CD4-positive, alpha-beta T cell (primary cell): ENCODE results near the gene TBC1D9B. TPM values are rescaled to one million over a fixed set of nuclear protein-coding genes. Genes with fewer than 3 reads are reported as not detected.
A peak's percentile ranks its signal among the peaks of the same experiment; 100 is the strongest.

ENCODE experiments used
- ATAC-seq: fragments of 200-7000 bp; cut with Tn5 transposase; one replicate; pipeline ENCODE4 v1.10.0; 2022; ENCODE audit warnings: mild to moderate bottlenecking; ENCODE audit not compliant: poor library complexity
- CTCF ChIA-PET: fragments of 350-600 bp; sonication (Branson Sonifier 250); formaldehyde crosslinking; loops from one replicate; lab custom pipeline; 2021; ENCODE audit warnings: antibody characterized with exemption, inconsistent platforms; lab: Charles Lee
- POLR2A ChIA-PET: fragments of 350-600 bp; sonication (Branson Sonifier 250); formaldehyde crosslinking; loops from one replicate; lab custom pipeline; 2021; ENCODE audit warnings: antibody characterized with exemption, inconsistent platforms; lab: Charles Lee
- DNase-seq, 14 experiments: peaks; one replicate each; pipeline ENCODE4 v3.0.0-alpha.2; 2013 to 2020; ENCODE audit warnings: mixed read lengths in 2 of 14
- H3K27ac ChIP-seq, 2 donors: one replicate each; pipeline versions ENCODE4 v1.5.1 to v1.7.0; 2013; ENCODE audit warnings: low read length in 2 of 2, low read depth in 1 of 2, mild to moderate bottlenecking in 1 of 2
- H3K27me3 ChIP-seq, 2 experiments: 1 replicate in 1 of 2; 2 replicates in 1 of 2; pipeline versions ENCODE4 v1.6.1 to v1.7.0; 2013; ENCODE audit warnings: low read length in 2 of 2, control low read depth in 1 of 2, mild to moderate bottlenecking in 1 of 2, moderate library complexity in 1 of 2; ENCODE audit not compliant: insufficient read depth in 2 of 2, control insufficient read depth in 1 of 2
- H3K36me3 ChIP-seq: one replicate; pipeline ENCODE4 v1.6.1; 2013; ENCODE audit warnings: low read length, control low read depth; ENCODE audit not compliant: insufficient read depth
- H3K4me1 ChIP-seq: one replicate; pipeline ENCODE4 v1.6.1; 2013; ENCODE audit warnings: low read length, control low read depth; ENCODE audit not compliant: insufficient read depth
- H3K4me3 ChIP-seq: one replicate; pipeline ENCODE4 v1.5.1; 2013; ENCODE audit warnings: mild to moderate bottlenecking, low read length, moderate library complexity
- H3K9me3 ChIP-seq, 2 experiments: 1 replicate in 1 of 2; 2 replicates in 1 of 2; pipeline versions ENCODE4 v1.6.1 to v1.7.0; 2013; ENCODE audit warnings: low read length in 2 of 2, mild to moderate bottlenecking in 2 of 2, control low read depth in 1 of 2, moderate library complexity in 1 of 2; ENCODE audit not compliant: control insufficient read depth in 1 of 2, insufficient read depth in 1 of 2
- H3K27ac Mint-ChIP-seq: one replicate; pipeline ENCODE4 v1.8.0; 2020; ENCODE audit warnings: mixed read lengths
- H3K27me3 Mint-ChIP-seq: one replicate; pipeline ENCODE4 v1.8.0; 2021; ENCODE audit warnings: mixed read lengths
- H3K36me3 Mint-ChIP-seq: one replicate; pipeline ENCODE4 v1.8.0; 2021; ENCODE audit warnings: low read depth, mixed read lengths
- H3K4me1 Mint-ChIP-seq: one replicate; pipeline ENCODE4 v1.8.0; 2021; ENCODE audit warnings: low read depth, mixed read lengths
- H3K4me3 Mint-ChIP-seq: one replicate; pipeline ENCODE4 v1.8.0; 2020; ENCODE audit warnings: mild to moderate bottlenecking, mixed read lengths
- H3K9me3 Mint-ChIP-seq: one replicate; pipeline ENCODE4 v1.8.0; 2020; ENCODE audit warnings: mixed read lengths
- intact Hi-C, 2 experiments: fragments of 100-400 bp; cut with DNase I in 1 of 2; cut with micrococcal nuclease in 1 of 2; formaldehyde crosslinking; loops; one replicate each; pipeline versions ENCODE4 v1.15.1 to v1.9.0; 2023 to 2025; cut with DNase I, micrococcal nuclease
- total RNA-seq, 174 experiments: library from RNA in 2 of 174; stranded (reverse) in 2 of 174; gene quantifications; one replicate each; pipeline ENCODE4 v1.2.3 and lab custom pipeline; 2021 to 2026
- TF ChIP-seq, protein P1 (sequence below): fragments of 200-600 bp; IDR thresholded peaks from one replicate; pipeline ENCODE4 v1.8.0; 2022; ENCODE audit warnings: antibody characterized with exemption, mild to moderate bottlenecking

Gene TBC1D9B
- total RNA-seq, 2 experiments from 2014 or later: 67.5 to 71.8 TPM

DNA sequence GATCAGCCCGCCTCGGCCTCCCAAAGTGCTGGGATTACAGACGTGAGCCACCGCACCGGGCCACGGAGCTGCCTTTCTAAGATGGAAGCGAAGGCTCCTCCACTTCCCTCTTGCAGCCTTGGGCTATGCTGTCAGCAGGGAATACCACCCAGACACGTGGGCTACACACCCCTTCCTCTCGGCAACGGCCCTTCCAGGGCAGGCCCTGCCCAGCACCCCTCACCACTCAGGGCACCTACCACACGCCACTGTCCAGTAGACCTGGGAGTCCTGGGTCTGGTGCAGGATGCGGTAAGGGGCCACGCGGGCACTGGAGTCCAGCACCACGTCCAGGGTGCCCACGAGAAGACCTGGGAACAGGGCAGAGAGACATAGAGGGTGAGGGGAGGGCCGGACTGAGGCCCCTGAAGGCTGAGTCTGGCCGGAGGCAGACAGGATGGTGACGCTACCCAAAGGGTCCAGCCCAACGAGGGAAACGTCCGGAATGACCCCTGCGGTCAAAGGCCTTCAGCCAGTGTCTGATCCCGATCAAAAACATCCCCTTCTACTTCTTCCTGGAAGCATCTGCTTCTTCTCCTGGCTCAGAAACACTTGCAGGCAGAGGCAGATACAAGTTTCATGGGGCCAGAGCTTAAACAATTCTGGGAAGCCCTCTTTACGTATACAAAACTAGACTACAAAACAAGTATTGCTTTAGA lies 3.1 kb downstream of the TBC1D9B start:
- TF ChIP-seq, protein P1, sequence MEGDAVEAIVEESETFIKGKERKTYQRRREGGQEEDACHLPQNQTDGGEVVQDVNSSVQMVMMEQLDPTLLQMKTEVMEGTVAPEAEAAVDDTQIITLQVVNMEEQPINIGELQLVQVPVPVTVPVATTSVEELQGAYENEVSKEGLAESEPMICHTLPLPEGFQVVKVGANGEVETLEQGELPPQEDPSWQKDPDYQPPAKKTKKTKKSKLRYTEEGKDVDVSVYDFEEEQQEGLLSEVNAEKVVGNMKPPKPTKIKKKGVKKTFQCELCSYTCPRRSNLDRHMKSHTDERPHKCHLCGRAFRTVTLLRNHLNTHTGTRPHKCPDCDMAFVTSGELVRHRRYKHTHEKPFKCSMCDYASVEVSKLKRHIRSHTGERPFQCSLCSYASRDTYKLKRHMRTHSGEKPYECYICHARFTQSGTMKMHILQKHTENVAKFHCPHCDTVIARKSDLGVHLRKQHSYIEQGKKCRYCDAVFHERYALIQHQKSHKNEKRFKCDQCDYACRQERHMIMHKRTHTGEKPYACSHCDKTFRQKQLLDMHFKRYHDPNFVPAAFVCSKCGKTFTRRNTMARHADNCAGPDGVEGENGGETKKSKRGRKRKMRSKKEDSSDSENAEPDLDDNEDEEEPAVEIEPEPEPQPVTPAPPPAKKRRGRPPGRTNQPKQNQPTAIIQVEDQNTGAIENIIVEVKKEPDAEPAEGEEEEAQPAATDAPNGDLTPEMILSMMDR: no peak
- POLR2A ChIA-PET: no interaction called here

DNA sequence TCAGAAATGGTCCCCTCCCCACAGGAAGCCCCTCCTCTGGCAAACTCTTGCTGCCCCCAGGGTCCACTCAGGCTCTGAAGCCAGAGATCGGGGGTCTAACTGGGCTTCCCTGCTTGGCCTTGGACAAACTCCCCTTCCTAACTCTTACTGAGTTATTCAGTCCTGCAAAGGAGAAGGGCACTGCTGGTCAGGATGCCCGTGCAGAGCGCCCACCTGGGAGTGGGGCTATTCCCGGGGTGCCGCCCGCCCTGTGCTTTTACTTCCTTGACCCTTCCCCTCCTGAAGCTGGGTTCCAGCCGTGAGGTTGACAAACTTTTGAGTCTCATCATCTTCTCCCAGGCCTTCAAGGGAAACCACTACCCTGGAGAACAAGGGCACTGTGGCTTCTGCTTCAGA lies 4.9 kb downstream of the TBC1D9B start:
- H3K27ac ChIP-seq: no peak overlapping the region
- H3K36me3 ChIP-seq: peaks cover 52% of the 10 kb centered on the region
- ATAC-seq (no peak), DNase-seq (no peak)
- intact Hi-C loops: loop anchor here in 1 of 2 experiments (10.0 kb wide), 1 partner anchor 218 kb away; the partner anchor contains the start of gene CBY3
- ChIA-PET CTCF (no interaction called here), POLR2A (no interaction called here)
- Mint-ChIP-seq H3K27ac (no peak overlapping the region), H3K4me1 (peaks cover 12% of the 10 kb centered on the region), H3K4me3 (no peak overlapping the region), H3K9me3 (no peaks in the 10 kb centered on the region), H3K36me3 (peaks cover 50% of the 10 kb centered on the region), H3K27me3 (no peaks in the 10 kb centered on the region)
- peaks cover 13% of the 10 kb centered on the region for H3K4me1 ChIP-seq
- no peaks in the 10 kb centered on the region for H3K9me3 ChIP-seq
- no peaks in the 10 kb centered on the region for H3K27me3 ChIP-seq
- TF ChIP-seq, protein P1: no peak
- no peak overlapping the region for H3K4me3 ChIP-seq

More for the DNA sequence above, 3.1 kb downstream of the TBC1D9B start:
- Histone ChIP-seq H3K4me3 (no peak overlapping the region), H3K9me3 (no peaks in the 10 kb centered on the region), H3K36me3 (peaks cover 36% of the 10 kb centered on the region), H3K27ac (no peak overlapping the region), H3K4me1 (peaks cover 25% of the 10 kb centered on the region), H3K27me3 (no peaks in the 10 kb centered on the region)
- DNase-seq (no peak), ATAC-seq (no peak)
- Mint-ChIP-seq H3K36me3 (peaks cover 37% of the 10 kb centered on the region), H3K4me1 (peaks cover 20% of the 10 kb centered on the region), H3K4me3 (peak overlapping the region; percentile 6), H3K9me3 (no peaks in the 10 kb centered on the region), H3K27ac (no peak overlapping the region), H3K27me3 (no peaks in the 10 kb centered on the region)
- intact Hi-C loops: loop anchor here (5.0 to 10.0 kb wide), 5 partner anchors 168 to 593 kb away; partner anchors contain the start of genes CBY3 (in 1 of the 2), MAML1 (in 1 of the 2) and RNF130 (in 1 of the 2)
- CTCF ChIA-PET: interaction anchor here (5.9 kb wide), 1 partner anchor 103 kb away, joined by 27 read pairs; no protein-coding TSS in a partner anchor

DNA sequence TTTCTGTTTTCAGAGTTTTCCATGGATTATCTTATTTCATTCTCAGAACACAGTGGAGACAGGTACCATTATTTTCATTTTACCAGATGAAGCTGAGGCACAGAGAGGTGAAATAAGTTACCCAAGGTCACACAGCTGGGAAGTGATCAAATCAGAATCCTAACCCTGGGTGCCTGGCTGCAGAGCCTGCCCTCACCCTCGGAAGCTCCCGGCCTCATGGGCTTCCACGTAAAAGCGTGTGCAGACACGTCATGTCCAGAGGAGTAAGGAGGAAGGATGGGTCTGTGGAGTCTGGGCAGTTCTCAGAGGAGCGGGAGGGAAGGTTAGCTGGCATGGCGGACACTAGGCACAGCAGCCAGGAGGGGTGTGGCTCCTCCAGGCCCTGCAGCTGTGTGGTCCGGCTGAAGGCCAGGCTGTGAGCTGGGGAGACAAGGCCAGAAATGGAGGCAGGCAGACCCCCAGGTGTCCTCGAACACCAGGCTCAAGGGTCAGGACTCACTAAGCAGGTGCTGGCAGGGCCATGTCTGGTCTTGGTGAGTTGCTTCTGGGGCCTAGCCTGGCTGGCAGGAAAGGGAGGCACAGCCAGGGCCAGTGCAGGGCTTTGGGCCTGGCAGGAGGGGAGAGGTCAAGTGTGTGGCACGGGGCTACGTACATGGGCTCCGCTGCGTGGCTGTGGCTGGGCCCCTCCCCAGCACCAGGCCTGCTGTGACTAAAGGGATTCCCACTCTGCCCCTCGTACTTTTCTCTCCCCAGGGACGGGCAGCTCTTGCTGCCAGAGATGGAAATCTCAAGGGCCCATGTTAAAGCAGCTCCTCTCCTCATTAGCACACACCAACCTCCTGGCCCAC lies 5.6 kb downstream of the TBC1D9B start:
- CTCF ChIA-PET: no interaction called here

More for the DNA sequence above, 5.6 kb downstream of the TBC1D9B start:
- Mint-ChIP-seq H3K4me1 (peaks cover 12% of the 10 kb centered on the region), H3K27me3 (no peaks in the 10 kb centered on the region), H3K27ac (no peak overlapping the region), H3K4me3 (no peak overlapping the region), H3K9me3 (no peaks in the 10 kb centered on the region), H3K36me3 (peaks cover 54% of the 10 kb centered on the region)
- Histone ChIP-seq H3K27ac (no peak overlapping the region), H3K4me3 (no peak overlapping the region), H3K27me3 (no peaks in the 10 kb centered on the region), H3K36me3 (peaks cover 58% of the 10 kb centered on the region), H3K9me3 (no peaks in the 10 kb centered on the region), H3K4me1 (peaks cover 11% of the 10 kb centered on the region)
- DNase-seq (no peak), ATAC-seq (no peak)
- intact Hi-C loops: loop anchor here in 1 of 2 experiments (10.0 kb wide), 1 partner anchor 217 kb away; the partner anchor contains the start of gene CBY3
- POLR2A ChIA-PET: interaction anchor here (1.2 kb wide), 1 partner anchor 279 kb away, joined by 3 read pairs; the partner anchor contains the start of gene HNRNPH1
- TF ChIP-seq, protein P1: no peak
